HG03571 (cell line): ENCODE measurements around the gene CHRD.
A peak's percentile ranks its signal among the peaks of the same experiment; 100 is the strongest.
"Not testable (repeated sequence)": the region's sequence is repeated elsewhere in the genome, so short reads cannot be mapped to it uniquely, and the experiment has no call there.

ENCODE experiments used
- ATAC-seq: cut with Tn5 transposase; IDR thresholded peaks from one replicate; pipeline ENCODE4 v1.9.1; 2021; ENCODE audit not compliant: unreplicated experiment

The CHRD gene

GRCh38 chr3:184379358-184380184 is at the start of gene CHRD:
Gene CHRD (plus strand): TSS chr3:184380054. CDS start chr3:184380319, 265 bp downstream.
- no peak for ATAC-seq

- no peak for ATAC-seq
These were observed 47.3 kb upstream of the CHRD start for GRCh38 chr3:184332370-184333090.

DNA sequence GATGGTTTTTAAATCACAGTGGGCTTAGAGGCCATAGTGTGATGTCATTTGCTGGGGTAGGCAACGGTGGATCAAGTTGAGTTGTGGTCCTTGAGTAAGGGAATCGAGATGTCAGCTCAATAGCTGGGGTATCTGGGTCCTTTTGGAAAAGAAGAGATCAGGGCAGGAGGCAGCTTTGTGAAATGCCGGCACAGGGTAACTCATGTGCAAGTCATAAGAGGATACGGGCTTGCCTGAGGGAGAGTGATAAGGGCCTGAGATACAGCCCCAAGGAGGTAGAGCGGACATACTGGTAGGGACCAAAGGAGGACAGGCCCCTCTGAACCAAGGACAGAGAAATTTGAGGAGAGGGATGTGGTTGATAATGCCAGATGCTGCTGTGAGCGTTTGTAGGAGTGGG is 46.7 kb upstream of the CHRD start:
- ATAC-seq, result no peak

DNA sequence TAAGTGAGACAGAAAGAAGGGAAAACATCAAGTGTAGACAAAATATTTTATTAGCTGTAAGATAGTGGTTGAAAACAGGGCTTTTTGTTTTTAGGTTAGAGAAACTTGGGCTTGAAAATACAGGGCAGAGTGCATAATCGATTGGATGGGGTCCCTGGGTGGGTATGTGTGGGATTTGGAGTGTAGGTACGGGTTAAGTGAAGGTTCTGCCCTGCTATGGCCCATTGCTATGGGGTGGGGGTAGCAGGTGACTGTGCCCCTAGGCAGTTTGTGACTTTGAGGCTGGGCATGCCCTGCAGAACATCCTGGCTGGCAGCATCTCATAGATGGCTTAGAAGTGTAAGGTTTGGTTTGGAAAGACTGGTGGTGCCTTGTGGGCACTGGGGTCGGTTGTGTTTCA is 46.2 kb upstream of the CHRD start:
- no peak for ATAC-seq

DNA sequence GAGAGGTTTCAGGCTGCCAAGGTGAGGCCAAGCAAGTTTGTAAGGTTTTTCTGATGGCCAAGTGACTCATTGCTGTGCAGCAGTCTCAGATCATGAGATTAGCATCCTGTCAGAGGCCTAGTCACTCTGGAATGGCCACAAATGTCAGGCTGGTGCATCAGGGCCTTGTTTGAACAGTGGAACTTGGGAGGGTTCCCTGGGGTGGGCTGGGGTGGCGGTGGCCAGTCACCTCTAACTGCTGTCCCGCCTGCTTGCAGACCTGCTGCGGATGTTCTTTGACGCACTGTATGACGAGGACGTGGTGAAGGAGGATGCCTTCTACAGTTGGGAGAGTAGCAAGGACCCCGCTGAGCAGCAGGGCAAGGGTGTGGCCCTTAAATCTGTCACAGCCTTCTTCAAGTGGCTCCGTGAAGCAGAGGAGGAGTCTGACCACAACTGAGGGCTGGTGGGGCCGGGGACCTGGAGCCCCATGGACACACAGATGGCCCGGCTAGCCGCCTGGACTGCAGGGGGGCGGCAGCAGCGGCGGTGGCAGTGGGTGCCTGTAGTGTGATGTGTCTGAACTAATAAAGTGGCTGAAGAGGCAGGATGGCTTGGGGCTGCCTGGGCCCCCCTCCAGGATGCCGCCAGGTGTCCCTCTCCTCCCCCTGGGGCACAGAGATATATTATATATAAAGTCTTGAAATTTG is 45.2 kb upstream of the CHRD start:
- no peak for ATAC-seq

DNA sequence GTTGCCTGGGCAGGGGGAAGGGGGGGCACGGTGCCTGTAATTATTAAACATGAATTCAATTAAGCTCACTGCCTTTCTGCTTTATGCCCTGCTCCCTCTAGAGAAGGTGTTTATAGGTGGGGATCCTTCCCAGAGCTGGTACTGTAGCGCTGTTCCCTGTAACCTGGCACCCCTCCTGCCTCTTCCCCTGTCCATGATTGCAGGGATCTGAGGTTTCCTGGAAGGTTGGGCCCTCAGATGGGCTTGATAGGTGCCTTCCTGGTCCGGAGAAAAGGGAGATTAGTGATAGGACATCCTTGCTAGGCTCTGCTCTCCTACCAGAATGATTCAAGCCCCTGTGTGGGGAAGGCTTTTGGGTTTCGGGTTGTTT is 44.6 kb upstream of the CHRD start:
- no peak for ATAC-seq

GRCh38 chr3:184335661-184336546 is 44.0 kb upstream of the CHRD start:
- ATAC-seq, result peak; percentile 66

- no peak for ATAC-seq
These were observed 43.1 kb upstream of the CHRD start for GRCh38 chr3:184336547-184337398.

DNA sequence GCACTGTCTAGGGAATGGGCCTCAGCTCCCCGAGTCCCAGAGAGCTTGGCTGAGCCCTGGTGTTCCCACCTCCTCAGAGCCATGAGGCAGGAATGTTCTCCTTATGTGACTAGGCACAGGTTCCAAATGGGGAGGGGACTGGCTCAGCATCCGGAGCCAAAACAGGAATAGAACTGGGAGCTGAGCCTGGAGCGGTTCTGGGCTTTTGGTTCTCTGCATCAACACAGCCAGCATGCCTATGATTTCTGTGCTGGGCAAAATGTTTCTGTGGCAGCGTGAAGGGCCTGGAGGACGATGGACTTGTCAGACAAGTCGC is 42.5 kb upstream of the CHRD start, which contains the start of gene FAM131A:
TSS of gene FAM131A (plus strand) at position 202 of the 316 bp plus-strand sequence. CDS start at position 233, 31 bp downstream.
- no peak for ATAC-seq

GRCh38 chr3:184337981-184338380 is 41.9 kb upstream of the CHRD start:
- no peak for ATAC-seq

GRCh38 chr3:184338511-184338945 is 41.3 kb upstream of the CHRD start:
- no peak for ATAC-seq

DNA sequence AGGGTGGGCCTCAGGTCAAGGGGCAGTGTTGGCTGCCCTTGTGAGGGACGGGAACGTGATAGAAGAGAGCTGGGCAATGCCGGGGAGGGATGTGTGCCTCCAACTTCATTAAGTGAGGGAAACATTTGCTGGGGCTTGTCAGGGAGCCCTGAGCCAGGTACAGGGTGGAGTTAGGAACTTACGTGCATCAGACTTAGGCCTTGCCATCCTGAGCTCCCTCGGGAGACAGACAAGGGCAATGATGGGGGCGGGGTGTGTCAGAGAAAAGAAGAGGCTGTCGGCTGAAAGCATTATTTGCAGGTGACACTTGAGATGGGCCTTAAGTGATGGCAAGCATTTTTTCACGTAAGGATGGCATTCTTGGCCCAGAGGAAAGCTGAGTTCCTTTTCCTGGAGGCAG is 40.9 kb upstream of the CHRD start:
- ATAC-seq, result no peak

- not testable (repeated sequence) for ATAC-seq
These were observed 40.3 kb upstream of the CHRD start for GRCh38 chr3:184339451-184340135.

DNA sequence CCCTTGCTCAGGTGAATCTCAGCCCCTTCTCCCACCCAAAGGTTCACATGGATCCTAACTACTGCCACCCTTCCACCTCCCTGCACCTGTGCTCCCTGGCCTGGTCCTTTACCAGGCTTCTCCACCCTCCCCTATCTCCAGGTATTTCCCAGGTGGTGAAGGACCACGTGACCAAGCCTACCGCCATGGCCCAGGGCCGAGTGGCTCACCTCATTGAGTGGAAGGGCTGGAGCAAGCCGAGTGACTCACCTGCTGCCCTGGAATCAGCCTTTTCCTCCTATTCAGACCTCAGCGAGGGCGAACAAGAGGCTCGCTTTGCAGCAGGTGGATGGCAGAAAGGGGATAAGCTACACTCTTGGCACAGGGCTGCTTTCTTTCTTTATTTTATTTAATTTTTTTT is 37.9 kb upstream of the CHRD start:
- ATAC-seq, result no peak

DNA sequence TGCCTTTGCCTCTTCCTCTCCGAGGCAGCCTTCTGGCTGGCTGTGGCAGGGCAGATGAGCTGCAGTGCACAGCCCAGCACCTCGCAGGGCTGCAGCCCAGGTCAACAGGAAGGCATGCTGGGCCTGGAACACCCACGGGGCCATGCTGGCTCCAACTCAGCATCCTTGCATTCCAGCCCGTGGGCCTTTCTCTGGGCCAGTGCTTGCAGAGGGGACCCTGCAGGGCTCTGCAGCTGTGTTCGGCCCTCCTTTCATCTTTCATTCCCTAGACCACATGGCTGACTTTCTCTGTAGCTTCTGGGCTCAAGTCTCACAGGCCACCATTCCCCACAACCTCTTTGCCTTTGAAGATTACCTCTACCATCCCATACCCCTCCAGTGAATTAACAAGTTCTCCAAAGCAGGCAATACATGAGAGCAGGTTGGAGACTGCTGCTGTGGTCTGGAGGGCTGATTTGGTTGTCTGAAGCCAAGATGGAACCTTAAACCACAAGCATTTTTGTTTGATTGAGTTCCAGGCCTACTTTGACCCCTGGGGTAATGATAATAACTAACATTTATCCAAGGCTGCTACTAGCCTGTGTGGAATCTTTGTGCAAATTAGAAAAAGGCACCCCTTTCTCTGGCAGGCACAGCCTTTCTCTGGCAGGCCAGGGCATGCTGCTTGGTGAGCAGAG is 36.5 kb upstream of the CHRD start:
- ATAC-seq, result no peak

GRCh38 chr3:184344579-184345316 is 35.1 kb upstream of the CHRD start:
- no peak for ATAC-seq

- ATAC-seq, result no peak
These were observed 34.3 kb upstream of the CHRD start for GRCh38 chr3:184345317-184346144.
